A549 (cell line): ENCODE measurements around the gene ATP13A3. TPM values are rescaled to one million over a fixed set of nuclear protein-coding genes. Genes with fewer than 3 reads are reported as not detected.

Source experiments
- ATAC-seq, 2 experiments: fragments of 200-7000 bp in 1 of 2; fragments of >200 bp in 1 of 2; cut with Nextera tagmentation in 1 of 2; cut with Tn5 transposase in 1 of 2; 3 replicates each; pipeline versions ENCODE4 v1.8.0 to v1.9.1; 2018 to 2020; ENCODE audit warnings: mild to moderate bottlenecking in 1 of 2, moderate library complexity in 1 of 2
- CTCF ChIA-PET: fragments of 300-600 bp; sonication (Branson Sonifier 250); formaldehyde crosslinking; extraction: SDS; loops from one replicate; lab custom pipeline; 2021; ENCODE audit warnings: antibody characterized with exemption, inconsistent platforms; lab: Yijun Ruan, JAX
- POLR2A ChIA-PET: fragments of 350-600 bp; formaldehyde crosslinking; extraction: SDS; loops from one replicate; lab custom pipeline; 2021; ENCODE audit warnings: antibody characterized with exemption, inconsistent platforms; lab: Yijun Ruan, JAX
- DNase-seq, 2 experiments: peaks; one replicate each; pipeline versions ENCODE4 v3.0.0 to v3.0.0-alpha.2; 2011 to 2016; ENCODE audit warnings: low read depth in 1 of 2, low spot score in 1 of 2
- FAIRE-seq: peaks from 2 replicates; lab custom pipeline; 2011; peaks lifted over from hg19 to GRCh38; lab: Jason Lieb, UNC
- H3K27ac ChIP-seq, 2 experiments: fragments of >200 bp; sonication (Bioruptor Twin); formaldehyde crosslinking; 3 replicates each; pipeline ENCODE4 v1.5.1; 2016 to 2017
- H3K4me1 ChIP-seq: fragments of >200 bp; sonication (Bioruptor Twin); formaldehyde crosslinking; 3 replicates; pipeline ENCODE4 v1.6.1; 2016
- H3K4me2 ChIP-seq: fragments of >200 bp; sonication (Bioruptor Twin); formaldehyde crosslinking; 3 replicates; pipeline ENCODE4 v1.6.1; 2016
- H3K4me3 ChIP-seq: fragments of >200 bp; sonication (Bioruptor Twin); formaldehyde crosslinking; 3 replicates; pipeline ENCODE4 v1.5.1; 2016
- H3K9me3 ChIP-seq: fragments of >200 bp; sonication (Bioruptor Twin); formaldehyde crosslinking; 3 replicates; pipeline ENCODE4 v1.6.1; 2016
- CEBPB ChIP-seq, 2 experiments: fragments of >200 bp in 1 of 2; sonication (Bioruptor Twin) in 1 of 2; formaldehyde crosslinking in 1 of 2; IDR thresholded peaks; 2 replicates each; pipeline ENCODE4 v1.6.1; 2012 to 2016
- CHD4 ChIP-seq: fragments of 200-600 bp; sonication (generic); IDR thresholded peaks from 2 replicates; pipeline ENCODE4 v1.6.1; 2016; ENCODE audit warnings: antibody characterized with exemption, mild to moderate bottlenecking, borderline replicate concordance
- EHF ChIP-seq: fragments of 250-450 bp; sonication (Bioruptor Pico); IDR thresholded peaks from 2 replicates; pipeline ENCODE4 v1.5.0; 2020; ENCODE audit warnings: mild to moderate bottlenecking
- EP300 ChIP-seq, 2 experiments: fragments of >200 bp; sonication (Bioruptor Twin); formaldehyde crosslinking; IDR thresholded peaks; 2 replicates in 1 of 2; 3 replicates in 1 of 2; pipeline ENCODE4 v1.6.1; 2016 to 2017
- FOSB ChIP-seq: fragments of 250-450 bp; sonication (Bioruptor Pico); IDR thresholded peaks from 2 replicates; pipeline ENCODE4 v1.5.0; 2020; ENCODE audit warnings: mild to moderate bottlenecking, moderate library complexity
- GATA3 ChIP-seq: IDR thresholded peaks from 2 replicates; pipeline ENCODE4 v1.6.1; 2012; ENCODE audit warnings: borderline replicate concordance
- HOXB5 ChIP-seq: fragments of 250-450 bp; sonication (Bioruptor Pico); IDR thresholded peaks from 2 replicates; pipeline ENCODE4 v1.5.0; 2020; ENCODE audit warnings: mild to moderate bottlenecking, moderate library complexity
- KDM1A ChIP-seq: fragments of 200-600 bp; sonication (generic); IDR thresholded peaks from 2 replicates; pipeline ENCODE4 v1.6.1; 2016; ENCODE audit warnings: low read depth, mild to moderate bottlenecking
- KDM5A ChIP-seq: fragments of 200-600 bp; sonication (generic); IDR thresholded peaks from 2 replicates; pipeline ENCODE4 v1.6.1; 2016; ENCODE audit warnings: antibody characterized with exemption, mild to moderate bottlenecking
- MAFK ChIP-seq: fragments of 450-650 bp; IDR thresholded peaks from 2 replicates; pipeline ENCODE4 v1.6.1; 2014; ENCODE audit not compliant: partially characterized antibody
- MAZ ChIP-seq: fragments of 150-350 bp; IDR thresholded peaks from 2 replicates; pipeline ENCODE4 v1.6.1; 2014; ENCODE audit warnings: antibody characterized with exemption, low read depth, low read length, borderline replicate concordance
- MYC ChIP-seq: IDR thresholded peaks from 2 replicates; pipeline ENCODE4 v1.6.1; 2012; ENCODE audit warnings: mild to moderate bottlenecking, inconsistent platforms, low read length, improper control_type of control experiment, borderline replicate concordance
- PBX3 ChIP-seq: IDR thresholded peaks from 2 replicates; pipeline ENCODE4 v1.6.1; 2012
- PHF8 ChIP-seq: fragments of 200-600 bp; sonication (generic); IDR thresholded peaks from 2 replicates; pipeline ENCODE4 v1.6.1; 2016; ENCODE audit warnings: low read depth, mild to moderate bottlenecking, antibody characterized with exemption, moderate library complexity, borderline replicate concordance
- POLR2A ChIP-seq: IDR thresholded peaks from 2 replicates; pipeline ENCODE4 v1.6.1; 2012; ENCODE audit warnings: mild to moderate bottlenecking, low read length
- RAD21 ChIP-seq, 2 experiments: fragments of >200 bp in 1 of 2; sonication (Bioruptor Twin) in 1 of 2; formaldehyde crosslinking in 1 of 2; IDR thresholded peaks in 1 of 2; conservative IDR thresholded peaks in 1 of 2; 2 replicates in 1 of 2; 3 replicates in 1 of 2; pipeline ENCODE4 v1.6.1; 2012 to 2018; ENCODE audit warnings: inconsistent platforms in 1 of 2
- SREBF2 ChIP-seq: fragments of 450-650 bp; IDR thresholded peaks from 2 replicates; pipeline ENCODE4 v1.6.1; 2014; ENCODE audit warnings: mild to moderate bottlenecking, moderate library complexity
- ZC3H11A ChIP-seq: fragments of 450-650 bp; IDR thresholded peaks from 2 replicates; pipeline ENCODE4 v1.6.1; 2014; ENCODE audit warnings: antibody characterized with exemption, mild to moderate bottlenecking
- ZFP36 ChIP-seq: fragments of 450-650 bp; IDR thresholded peaks from 2 replicates; pipeline ENCODE4 v1.6.1; 2014; ENCODE audit warnings: borderline replicate concordance; ENCODE audit not compliant: partially characterized antibody
- ZNF302 ChIP-seq: fragments of 250-450 bp; sonication (Bioruptor Pico); IDR thresholded peaks from 2 replicates; pipeline ENCODE4 v1.9.0; 2021; ENCODE audit warnings: inconsistent platforms, mild to moderate bottlenecking, moderate library complexity
- WGBS: methylation state at CpG from one replicate; pipeline ENCODE4 v1.1.6; 2017; ENCODE audit errors: missing lambda C conversion rate; 5-methylcytosine and 5-hydroxymethylcytosine counted together
- polyA plus RNA-seq, 4 experiments: library from polyadenylated mRNA; depleted of rRNA in 3 of 4; stranded (reverse); fragments of >200 nt; fragmentation: RNase III in 1 of 4; extraction: RNeasy Plus Mini Kit Qiagen cat#74134 plus additional on column Dnase treatment in 1 of 4; gene quantifications; 2 replicates in 3 of 4; 3 replicates in 1 of 4; pipeline ENCODE4 v1.2.3, GENCODE V29; 2011 to 2017
- TF ChIP-seq, protein P1 (sequence below): fragments of >200 bp; sonication (Bioruptor Twin); formaldehyde crosslinking; IDR thresholded peaks from 3 replicates; pipeline ENCODE4 v1.5.1; 2016
- TF ChIP-seq, protein P2 (sequence below): fragments of 450-650 bp; IDR thresholded peaks from 2 replicates; pipeline ENCODE4 v1.6.1; 2014; ENCODE audit warnings: antibody characterized with exemption

ATP13A3 gene
- polyA plus RNA-seq, 2 of the 4 experiments (the other 2 are of a cell fraction) = 63.6 to 102 TPM

- TF ChIP-seq ZC3H11A (no peak), CHD4 (no peak), HOXB5 (CRISPR knock-in tag) (no peak)
Measured at GRCh38 chr3:194534243-194534642, 47.4 kb upstream of the ATP13A3 start (continued).

DNA sequence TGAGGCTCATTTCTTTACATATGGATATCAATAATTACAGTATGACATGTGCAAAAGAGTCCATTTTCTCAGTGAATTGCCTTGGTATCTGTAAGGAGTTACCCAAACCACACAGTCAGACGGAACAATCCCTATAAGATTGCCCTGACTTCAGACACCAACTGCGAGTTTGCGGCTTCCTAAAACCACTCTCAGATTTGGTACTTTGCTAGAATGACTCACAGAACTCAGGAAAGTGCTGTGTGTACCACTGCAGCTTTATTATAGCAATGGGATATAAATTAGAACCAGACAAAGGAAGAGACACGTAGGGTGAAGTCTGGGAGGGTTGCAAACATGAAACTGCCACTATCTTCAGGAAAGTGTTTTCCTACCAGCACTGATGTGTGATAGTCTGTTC is 45.8 kb upstream of the ATP13A3 start:
- 67% methylated on average over 4 of the region's 4 CpGs for WGBS
- ATAC-seq (no peak), FAIRE-seq (no peak)
- TF ChIP-seq PBX3 = no peak
- TF ChIP-seq KDM5A = no peak
- TF ChIP-seq EHF (CRISPR knock-in tag) = no peak
- TF ChIP-seq FOSB (CRISPR knock-in tag) = no peak
- TF ChIP-seq MYC = no peak
- TF ChIP-seq GATA3 = no peak
- no peak for TF ChIP-seq CHD4
- no peak for TF ChIP-seq MAZ
- TF ChIP-seq SREBF2 = no peak
- no peak for TF ChIP-seq POLR2A
- TF ChIP-seq ZFP36 = no peak
- TF ChIP-seq, protein P1, sequence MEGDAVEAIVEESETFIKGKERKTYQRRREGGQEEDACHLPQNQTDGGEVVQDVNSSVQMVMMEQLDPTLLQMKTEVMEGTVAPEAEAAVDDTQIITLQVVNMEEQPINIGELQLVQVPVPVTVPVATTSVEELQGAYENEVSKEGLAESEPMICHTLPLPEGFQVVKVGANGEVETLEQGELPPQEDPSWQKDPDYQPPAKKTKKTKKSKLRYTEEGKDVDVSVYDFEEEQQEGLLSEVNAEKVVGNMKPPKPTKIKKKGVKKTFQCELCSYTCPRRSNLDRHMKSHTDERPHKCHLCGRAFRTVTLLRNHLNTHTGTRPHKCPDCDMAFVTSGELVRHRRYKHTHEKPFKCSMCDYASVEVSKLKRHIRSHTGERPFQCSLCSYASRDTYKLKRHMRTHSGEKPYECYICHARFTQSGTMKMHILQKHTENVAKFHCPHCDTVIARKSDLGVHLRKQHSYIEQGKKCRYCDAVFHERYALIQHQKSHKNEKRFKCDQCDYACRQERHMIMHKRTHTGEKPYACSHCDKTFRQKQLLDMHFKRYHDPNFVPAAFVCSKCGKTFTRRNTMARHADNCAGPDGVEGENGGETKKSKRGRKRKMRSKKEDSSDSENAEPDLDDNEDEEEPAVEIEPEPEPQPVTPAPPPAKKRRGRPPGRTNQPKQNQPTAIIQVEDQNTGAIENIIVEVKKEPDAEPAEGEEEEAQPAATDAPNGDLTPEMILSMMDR = no peak
- no peak for TF ChIP-seq RAD21 (conservative IDR thresholded peaks at IDR 0.05 in 1 of 2, IDR thresholded peaks at IDR 0.05 in 1 of 2)
- no peak for TF ChIP-seq KDM1A
- TF ChIP-seq ZC3H11A = no peak
- no peak for TF ChIP-seq MAFK
- TF ChIP-seq, protein P2, sequence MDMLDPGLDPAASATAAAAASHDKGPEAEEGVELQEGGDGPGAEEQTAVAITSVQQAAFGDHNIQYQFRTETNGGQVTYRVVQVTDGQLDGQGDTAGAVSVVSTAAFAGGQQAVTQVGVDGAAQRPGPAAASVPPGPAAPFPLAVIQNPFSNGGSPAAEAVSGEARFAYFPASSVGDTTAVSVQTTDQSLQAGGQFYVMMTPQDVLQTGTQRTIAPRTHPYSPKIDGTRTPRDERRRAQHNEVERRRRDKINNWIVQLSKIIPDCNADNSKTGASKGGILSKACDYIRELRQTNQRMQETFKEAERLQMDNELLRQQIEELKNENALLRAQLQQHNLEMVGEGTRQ = no peak
- TF ChIP-seq CEBPB (IDR thresholded peaks at IDR 0.05) = no peak
- TF ChIP-seq, all 56 proteins: peak for 0
- H3K4me3 ChIP-seq = no peak overlapping the region
- no peak overlapping the region for H3K27ac ChIP-seq
- peaks cover 17% of the 10 kb centered on the region for H3K4me1 ChIP-seq
- no peak for DNase-seq
- H3K4me2 ChIP-seq = no peak overlapping the region
- ChIA-PET CTCF (no interaction called here), POLR2A (no interaction called here)
- H3K9me3 ChIP-seq = peaks cover 13% of the 10 kb centered on the region

DNA sequence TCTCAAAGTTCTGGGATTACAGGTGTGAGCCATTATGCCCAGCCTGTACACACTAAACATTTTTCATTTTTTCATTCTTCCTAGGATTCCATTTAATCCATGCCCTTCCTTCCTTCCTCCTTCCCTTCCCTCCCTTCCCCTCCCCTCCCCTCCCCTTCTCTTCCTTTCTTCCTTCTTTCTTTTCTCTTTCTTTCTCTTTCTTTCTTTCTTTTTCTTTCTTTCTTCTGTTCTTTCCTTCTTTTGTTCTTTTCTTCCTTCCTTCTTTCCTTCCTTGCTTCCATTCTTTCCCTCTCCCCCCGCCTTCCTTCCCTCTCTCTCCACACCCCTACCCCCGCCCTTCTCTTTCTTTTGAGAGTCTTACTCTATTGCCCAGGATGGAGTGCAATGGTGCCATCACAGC is 40.9 kb upstream of the ATP13A3 start:
- FAIRE-seq (no peak), DNase-seq (no peak), ATAC-seq (no peak)
- ChIA-PET CTCF (no interaction called here), POLR2A (interaction anchor here (0.6 kb wide), 1 partner anchor 524 kb away, joined by 7 read pairs; no protein-coding TSS in a partner anchor)
- Histone ChIP-seq H3K4me1 (peaks cover 7% of the 10 kb centered on the region), H3K27ac (peak overlapping the region; percentile 19 to 83; a peak in 3 of 6 replicates), H3K9me3 (no peaks in the 10 kb centered on the region), H3K4me2 (no peak overlapping the region), H3K4me3 (no peak overlapping the region)
- TF ChIP-seq ZNF302 (CRISPR knock-in tag) (no peak), EP300 (IDR thresholded peaks at IDR 0.05) (no peak), PHF8 (no peak)
- no CpG with 5 or more reads among the region's 2 CpGs for WGBS
